ENCODE measurements around the gene LDLRAD3. TPM values are rescaled to one million over a fixed set of nuclear protein-coding genes. Genes with fewer than 3 reads are reported as not detected.
A peak's percentile ranks its signal among the peaks of the same experiment; 100 is the strongest.

The LDLRAD3 gene
- total and polyA plus RNA-seq, 4 donors, result 2.2 to 14.3 (median 9.9) TPM

- H3K27ac ChIP-seq (ENCODE audit: low read depth in 1 of 2, low read length in 1 of 2), result peak overlapping the region in 1 of 2 donors; percentile 45
- no peaks in the 10 kb centered on the region for H3K9me3 ChIP-seq (ENCODE audit: control insufficient read depth in 4 of 4, insufficient read depth in 3 of 4, low read length in 3 of 4)
- H3K27me3 ChIP-seq (ENCODE audit: control insufficient read depth in 3 of 3, insufficient read depth in 3 of 3, low read length in 2 of 3), result no peaks in the 10 kb centered on the region
- no peak for TF ChIP-seq CTCF (IDR thresholded peaks at IDR 0.05; ENCODE audit: control extremely low read depth, extremely low read depth)
- no peak overlapping the region for H3K4me3 ChIP-seq
- peak; percentile 26 to 63 (median 48) for DNase-seq
- 66 to 79% methylated on average over 6 of the region's 6 CpGs for WGBS, 2 donors
- H3K36me3 ChIP-seq (ENCODE audit: control insufficient read depth in 4 of 4, insufficient read depth in 4 of 4, low read length in 4 of 4), result no peaks in the 10 kb centered on the region
- no peak overlapping the region for H3K9ac ChIP-seq (ENCODE audit: insufficient read depth in 1 of 2, low read length in 2 of 2)
- H3K4me1 ChIP-seq (ENCODE audit: control insufficient read depth in 5 of 5, insufficient read depth in 5 of 5, low read length in 5 of 5), result peaks cover 2 to 63% (median 5%) of the 10 kb centered on the region in 5 donors
- no peak for ATAC-seq (ENCODE audit: insufficient read depth, low FRiP score)
These were observed 220.8 kb downstream of the LDLRAD3 start for GRCh38 chr11:36164506-36165250.

- H3K9me3 ChIP-seq (ENCODE audit: control insufficient read depth in 4 of 4, insufficient read depth in 3 of 4, low read length in 3 of 4), result no peaks in the 10 kb centered on the region
- H3K4me1 ChIP-seq (ENCODE audit: control insufficient read depth in 5 of 5, insufficient read depth in 5 of 5, low read length in 5 of 5), result peaks cover 2 to 52% (median 5%) of the 10 kb centered on the region in 5 donors
- ATAC-seq (ENCODE audit: insufficient read depth, low FRiP score) (no peak), DNase-seq (peak in 1 of 3 donors; percentile 34)
- no peak overlapping the region for H3K27ac ChIP-seq (ENCODE audit: low read depth in 1 of 2, low read length in 1 of 2)
- H3K4me3 ChIP-seq, result no peak overlapping the region
- no peak for TF ChIP-seq CTCF (IDR thresholded peaks at IDR 0.05; ENCODE audit: control extremely low read depth, extremely low read depth)
- no peak overlapping the region for H3K9ac ChIP-seq (ENCODE audit: insufficient read depth in 1 of 2, low read length in 2 of 2)
- no peaks in the 10 kb centered on the region for H3K36me3 ChIP-seq (ENCODE audit: control insufficient read depth in 4 of 4, insufficient read depth in 4 of 4, low read length in 4 of 4)
- H3K27me3 ChIP-seq (ENCODE audit: control insufficient read depth in 3 of 3, insufficient read depth in 3 of 3, low read length in 2 of 3), result no peaks in the 10 kb centered on the region
- WGBS, 2 donors, result 69 to 75% methylated on average over 3 of the region's 3 CpGs
These were observed 221.9 kb downstream of the LDLRAD3 start for GRCh38 chr11:36165621-36166397.

DNA sequence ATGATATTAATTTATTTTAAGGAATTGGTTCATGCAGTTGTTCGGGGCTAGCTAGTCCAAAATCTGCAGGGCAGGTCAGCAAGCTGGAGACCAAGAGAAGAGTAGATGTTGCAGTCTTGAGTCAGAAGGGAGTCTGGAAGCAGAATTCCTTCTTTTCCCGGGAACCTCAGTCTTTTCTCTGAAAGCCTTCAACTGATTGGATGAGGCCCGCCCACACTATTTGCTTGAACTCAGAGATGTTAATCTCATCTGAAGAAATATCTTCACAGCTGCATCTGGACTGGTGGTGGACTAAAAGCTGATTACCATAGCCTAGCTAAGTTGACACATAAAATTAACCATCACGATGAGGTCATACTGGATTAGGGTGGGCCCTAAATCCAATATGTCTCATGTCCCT, 223.2 kb downstream of the LDLRAD3 start:
- DNase-seq, result no peak
- 93 to 97% methylated on average over 4 of the region's 4 CpGs for WGBS, 2 donors
- no peak for ATAC-seq (ENCODE audit: insufficient read depth, low FRiP score)
- TF ChIP-seq CTCF (IDR thresholded peaks at IDR 0.05; ENCODE audit: control extremely low read depth, extremely low read depth), result no peak
- Histone ChIP-seq H3K27me3 (ENCODE audit: control insufficient read depth in 3 of 3, insufficient read depth in 3 of 3, low read length in 2 of 3) (no peaks in the 10 kb centered on the region), H3K27ac (ENCODE audit: low read depth in 1 of 2, low read length in 1 of 2) (no peak overlapping the region), H3K9ac (ENCODE audit: insufficient read depth in 1 of 2, low read length in 2 of 2) (no peak overlapping the region), H3K4me1 (ENCODE audit: control insufficient read depth in 5 of 5, insufficient read depth in 5 of 5, low read length in 5 of 5) (peaks cover 2 to 39% (median 5%) of the 10 kb centered on the region in 5 donors), H3K36me3 (ENCODE audit: control insufficient read depth in 4 of 4, insufficient read depth in 4 of 4, low read length in 4 of 4) (no peaks in the 10 kb centered on the region), H3K9me3 (ENCODE audit: control insufficient read depth in 4 of 4, insufficient read depth in 3 of 4, low read length in 3 of 4) (no peaks in the 10 kb centered on the region), H3K4me3 (no peak overlapping the region)

Data from lung (tissue), 12 donors.